KG1 (cell line): Measurements from ENCODE around the gene NR0B1.

Source experiments
- DNase-seq: peaks from one replicate; lab custom pipeline; 2025; lab: John Stamatoyannopoulos, UW

NR0B1 gene

GRCh38 chrX:30270639-30271038 lies 38.6 kb downstream of the NR0B1 start:
- DNase-seq, result no peak

DNA sequence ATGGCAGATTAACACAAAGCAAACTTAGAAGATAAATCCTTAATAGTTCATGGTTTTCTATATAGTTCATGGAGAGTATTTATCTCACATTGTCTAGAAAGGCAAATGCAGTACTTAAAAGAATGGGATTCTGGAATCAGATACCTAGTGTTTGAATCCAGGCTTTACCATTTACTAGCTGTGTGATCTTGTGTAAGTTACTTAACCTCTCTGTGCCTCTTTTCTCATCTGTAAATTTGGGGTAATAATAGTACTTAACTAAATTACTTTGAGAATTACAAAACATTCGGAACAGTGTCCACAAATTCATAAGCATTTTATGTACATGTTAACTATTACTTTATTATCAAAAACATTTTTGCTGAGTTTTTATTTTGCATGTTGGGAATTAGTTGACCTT lies 46.4 kb downstream of the NR0B1 start:
- no peak for DNase-seq

DNA sequence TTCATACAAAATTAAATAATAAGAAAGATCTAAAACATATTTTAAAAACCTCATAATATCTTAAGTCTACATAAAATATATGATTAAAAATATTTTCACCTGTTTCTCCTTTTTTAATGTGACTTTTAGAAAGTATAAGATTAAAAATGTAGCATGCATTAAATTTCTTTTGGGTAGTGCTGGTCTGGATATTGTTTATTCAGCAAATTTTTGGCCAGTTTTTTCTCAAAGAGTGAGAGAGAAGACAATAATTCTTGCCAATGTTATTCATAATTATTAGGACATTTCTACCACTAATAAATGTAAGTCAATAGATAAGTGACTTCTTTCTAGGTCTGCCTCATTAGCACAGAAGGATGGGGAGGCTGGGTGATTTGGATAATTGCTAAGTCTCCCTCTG lies 48.2 kb downstream of the NR0B1 start:
- no peak for DNase-seq

DNA sequence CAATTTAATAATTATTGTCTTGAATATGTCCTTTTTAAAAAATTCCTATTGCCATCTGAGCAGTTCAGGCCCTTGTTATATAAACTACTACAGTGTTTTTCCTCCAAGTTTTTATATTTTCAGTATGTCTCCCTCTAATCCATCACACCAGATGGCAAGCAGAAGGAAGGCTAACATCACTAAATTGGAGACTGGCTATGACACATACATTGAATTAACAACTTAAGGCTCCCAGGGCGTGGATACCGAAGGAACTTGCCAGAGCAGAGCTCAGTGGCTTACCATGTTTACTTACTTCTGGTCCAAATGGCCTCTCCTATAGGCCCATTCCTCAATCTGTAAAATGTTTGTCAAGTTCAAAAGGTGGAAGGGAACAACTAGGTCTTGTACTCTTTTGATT lies 49.3 kb downstream of the NR0B1 start:
- DNase-seq, result no peak
